Glutamatergic neuron (in vitro differentiated cells): ENCODE results near the gene MYCL. TPM values are rescaled to one million over a fixed set of nuclear protein-coding genes. Genes with fewer than 3 reads are reported as not detected.

ENCODE experiments used
- DNase-seq: peaks from one replicate; pipeline ENCODE4 v3.0.0; 2022
- H3K27ac Mint-ChIP-seq: one replicate; pipeline ENCODE4 v1.8.0; 2020; ENCODE audit warnings: mild to moderate bottlenecking, mixed read lengths, inconsistent platforms; ENCODE audit not compliant: unreplicated experiment
- H3K27me3 Mint-ChIP-seq: one replicate; pipeline ENCODE4 v1.8.0; 2020; ENCODE audit warnings: mild to moderate bottlenecking, moderate library complexity, mixed read lengths, inconsistent platforms; ENCODE audit not compliant: unreplicated experiment
- H3K36me3 Mint-ChIP-seq: one replicate; pipeline ENCODE4 v1.8.0; 2020; ENCODE audit warnings: mild to moderate bottlenecking, mixed read lengths, inconsistent platforms; ENCODE audit not compliant: unreplicated experiment
- H3K4me1 Mint-ChIP-seq: one replicate; pipeline ENCODE4 v1.8.0; 2020; ENCODE audit warnings: mild to moderate bottlenecking, low read depth, mixed read lengths, inconsistent platforms; ENCODE audit not compliant: unreplicated experiment
- H3K4me3 Mint-ChIP-seq: one replicate; pipeline ENCODE4 v1.8.0; 2020; ENCODE audit warnings: mild to moderate bottlenecking, mixed read lengths, inconsistent platforms; ENCODE audit not compliant: unreplicated experiment
- H3K9me3 Mint-ChIP-seq: one replicate; pipeline ENCODE4 v1.8.0; 2020; ENCODE audit warnings: mild to moderate bottlenecking, moderate library complexity, mixed read lengths, inconsistent platforms; ENCODE audit not compliant: unreplicated experiment
- total RNA-seq: library from RNA; stranded (reverse); fragmentation: NEBNext Ultra II Directional; extraction: Animal tissue kit (Norgen Biotek cat#: 25700); gene quantifications from one replicate; pipeline ENCODE4 v1.2.1, GENCODE V29; 2021; ENCODE audit not compliant: unreplicated experiment
- TF ChIP-seq, protein P1 (sequence below): fragments of 200-600 bp; sonication (generic); IDR thresholded peaks from one replicate; pipeline ENCODE4 v1.5.0; 2021; ENCODE audit not compliant: partially characterized antibody, unreplicated experiment

The MYCL gene
- total RNA-seq, 1 donor from 2014 or later, result 97.7 TPM

DNA sequence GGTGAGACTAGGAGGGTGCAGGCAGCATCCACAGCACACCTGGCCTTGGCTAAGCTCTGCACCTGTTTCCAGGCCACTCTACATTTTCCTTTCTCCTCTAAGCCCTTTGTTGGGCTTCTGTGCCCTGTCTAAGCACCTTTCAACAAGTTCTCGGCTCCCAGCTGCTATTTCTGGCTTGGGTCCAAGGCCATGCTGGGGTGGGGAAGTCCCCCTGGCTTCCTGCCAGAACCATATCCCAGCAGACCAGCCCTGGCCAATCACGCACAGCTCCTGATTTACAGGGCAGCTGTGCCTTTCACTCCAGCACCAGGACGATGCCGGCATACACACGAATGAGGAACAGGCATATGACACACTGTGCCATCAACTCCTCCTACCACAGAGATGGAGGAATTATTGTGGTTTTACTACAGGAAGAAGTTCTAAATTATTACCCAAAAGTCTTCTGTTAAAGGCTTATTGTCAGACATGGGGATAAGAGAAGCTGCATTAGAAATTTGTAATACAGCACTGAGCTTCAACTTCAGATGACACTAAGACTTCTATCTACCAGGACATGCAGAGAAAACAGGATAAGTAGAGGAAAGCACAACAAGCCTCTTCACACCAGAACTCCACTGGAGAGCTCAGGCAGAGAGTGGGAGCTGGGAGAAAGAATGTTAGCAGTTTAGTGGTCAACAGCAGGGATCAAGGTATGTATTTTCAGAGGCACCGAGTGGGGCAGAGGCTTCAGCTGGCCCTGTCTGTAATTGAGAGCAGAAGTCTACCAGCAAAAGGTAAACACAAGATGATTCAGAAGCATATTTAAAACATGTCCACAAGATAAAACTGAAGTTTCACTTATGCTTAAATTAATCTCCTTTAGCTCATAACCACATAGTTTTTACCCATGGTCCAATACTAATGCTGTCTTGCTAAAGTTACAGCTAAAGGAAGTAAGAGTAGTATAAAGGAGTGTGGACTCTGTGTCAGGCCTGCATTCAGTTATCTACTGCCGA is 55.8 kb downstream of the MYCL start:
- TF ChIP-seq, protein P1, sequence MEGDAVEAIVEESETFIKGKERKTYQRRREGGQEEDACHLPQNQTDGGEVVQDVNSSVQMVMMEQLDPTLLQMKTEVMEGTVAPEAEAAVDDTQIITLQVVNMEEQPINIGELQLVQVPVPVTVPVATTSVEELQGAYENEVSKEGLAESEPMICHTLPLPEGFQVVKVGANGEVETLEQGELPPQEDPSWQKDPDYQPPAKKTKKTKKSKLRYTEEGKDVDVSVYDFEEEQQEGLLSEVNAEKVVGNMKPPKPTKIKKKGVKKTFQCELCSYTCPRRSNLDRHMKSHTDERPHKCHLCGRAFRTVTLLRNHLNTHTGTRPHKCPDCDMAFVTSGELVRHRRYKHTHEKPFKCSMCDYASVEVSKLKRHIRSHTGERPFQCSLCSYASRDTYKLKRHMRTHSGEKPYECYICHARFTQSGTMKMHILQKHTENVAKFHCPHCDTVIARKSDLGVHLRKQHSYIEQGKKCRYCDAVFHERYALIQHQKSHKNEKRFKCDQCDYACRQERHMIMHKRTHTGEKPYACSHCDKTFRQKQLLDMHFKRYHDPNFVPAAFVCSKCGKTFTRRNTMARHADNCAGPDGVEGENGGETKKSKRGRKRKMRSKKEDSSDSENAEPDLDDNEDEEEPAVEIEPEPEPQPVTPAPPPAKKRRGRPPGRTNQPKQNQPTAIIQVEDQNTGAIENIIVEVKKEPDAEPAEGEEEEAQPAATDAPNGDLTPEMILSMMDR, result no peak
- no peaks in the 10 kb centered on the region for H3K36me3 Mint-ChIP-seq
- H3K4me3 Mint-ChIP-seq, result peak overlapping the region; percentile 74
- peaks cover 10% of the 10 kb centered on the region for H3K9me3 Mint-ChIP-seq
- H3K27me3 Mint-ChIP-seq, result peaks cover 6% of the 10 kb centered on the region
- DNase-seq, result peak; percentile 86
- peaks cover 73% of the 10 kb centered on the region for H3K4me1 Mint-ChIP-seq
- peak overlapping the region; percentile 98 for H3K27ac Mint-ChIP-seq

Other genes with a start within 250 kb of the MYCL start
- not detected for gene NT5C1A, start 229.8 kb downstream of the MYCL start, total RNA-seq
- not detected for gene HPCAL4, start 210.5 kb downstream of the MYCL start, total RNA-seq
- 28.8 TPM for gene PPIE, start 163.0 kb downstream of the MYCL start, total RNA-seq
- gene OXCT2, start 130.6 kb downstream of the MYCL start, total RNA-seq, result 0.37 TPM
- gene BMP8B, start 113.1 kb downstream of the MYCL start, total RNA-seq, result 0.12 TPM
- 35.5 TPM for gene TRIT1, start 18.4 kb downstream of the MYCL start, total RNA-seq
- gene MFSD2A, start 53.2 kb upstream of the MYCL start, total RNA-seq, result 5.6 TPM
- gene CAP1, start 138.8 kb upstream of the MYCL start, total RNA-seq, result 293 TPM
- 32.5 TPM for gene PPT1, start 195.3 kb upstream of the MYCL start, total RNA-seq